Neural crest cell (in vitro differentiated cells): ENCODE results near the gene INTS7. TPM values are rescaled to one million over a fixed set of nuclear protein-coding genes. Genes with fewer than 3 reads are reported as not detected.
A peak's percentile ranks its signal among the peaks of the same experiment; 100 is the strongest.

Experiments used
- DNase-seq: peaks from one replicate; pipeline ENCODE4 v3.0.0; 2021; ENCODE audit warnings: low read depth, mixed read lengths, low spot score
- H3K27ac Mint-ChIP-seq: one replicate; pipeline ENCODE4 v1.8.0; 2021; ENCODE audit warnings: mild to moderate bottlenecking, mixed read lengths; ENCODE audit not compliant: unreplicated experiment
- H3K27me3 Mint-ChIP-seq: 2 replicates; pipeline ENCODE4 v1.8.0; 2021; ENCODE audit warnings: low read depth, mild to moderate bottlenecking, mixed read lengths
- H3K36me3 Mint-ChIP-seq: 2 replicates; pipeline ENCODE4 v1.8.0; 2021; ENCODE audit warnings: low read depth, mild to moderate bottlenecking, mixed read lengths
- H3K4me1 Mint-ChIP-seq: 2 replicates; pipeline ENCODE4 v1.8.0; 2021; ENCODE audit warnings: mixed read lengths
- H3K4me3 Mint-ChIP-seq: one replicate; pipeline ENCODE4 v1.8.0; 2021; ENCODE audit warnings: mild to moderate bottlenecking, mixed read lengths
- H3K9me3 Mint-ChIP-seq: 2 replicates; pipeline ENCODE4 v1.8.0; 2021; ENCODE audit warnings: mixed read lengths
- total RNA-seq: library from RNA; stranded (reverse); gene quantifications from 2 replicates; pipeline ENCODE4 v1.2.1, GENCODE V29; 2021
- TF ChIP-seq, protein P1 (sequence below): fragments of 200-600 bp; sonication (generic); conservative IDR thresholded peaks from 2 replicates; pipeline ENCODE4 v1.5.0; 2021; ENCODE audit warnings: antibody characterized with exemption, mild to moderate bottlenecking

Gene INTS7
- total RNA-seq, 1 donor from 2014 or later = 30.2 TPM

DNA sequence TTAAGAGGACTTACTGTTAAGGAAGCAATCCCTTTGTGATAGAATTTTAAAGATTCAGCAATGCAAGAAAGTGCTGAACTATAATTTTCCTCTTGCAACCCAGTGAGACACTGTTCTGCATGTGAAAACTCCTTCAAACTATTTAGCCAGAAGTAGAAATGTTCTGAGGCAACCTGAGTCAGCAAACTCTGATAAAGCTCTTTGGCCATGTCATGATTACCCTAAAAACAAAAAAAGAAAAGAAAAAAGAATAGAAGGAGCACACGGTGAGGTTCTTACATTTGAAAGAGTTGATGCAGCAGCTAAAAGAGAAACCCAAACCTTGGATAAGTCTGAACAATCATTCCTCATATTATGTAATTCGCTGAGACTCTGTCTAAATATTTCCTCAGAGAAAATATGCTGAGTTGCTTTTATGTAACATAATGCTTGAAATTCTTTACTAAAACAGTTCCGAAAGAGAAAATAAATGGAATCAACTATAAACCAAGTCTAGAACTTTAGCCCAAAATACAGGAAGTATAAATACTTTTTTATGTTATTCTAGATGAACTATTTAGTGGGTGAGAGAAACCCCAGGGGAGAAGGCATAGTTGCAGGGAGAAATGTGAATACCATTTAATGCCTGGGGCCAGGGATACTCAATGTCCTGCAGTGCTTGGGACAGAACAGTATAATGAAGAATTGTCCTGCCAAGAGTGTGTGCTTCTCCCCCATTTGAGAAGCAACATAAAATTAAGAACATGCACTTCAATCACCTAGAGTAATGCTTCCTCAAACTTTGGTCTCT is 60.0 kb downstream of the INTS7 start:
- Mint-ChIP-seq H3K27ac (peak overlapping the region; percentile 59), H3K4me1 (no peaks in the 10 kb centered on the region), H3K4me3 (no peak overlapping the region), H3K36me3 (peaks cover 2% of the 10 kb centered on the region), H3K27me3 (no peaks in the 10 kb centered on the region), H3K9me3 (no peaks in the 10 kb centered on the region)
- no peak for DNase-seq
- TF ChIP-seq, protein P1, sequence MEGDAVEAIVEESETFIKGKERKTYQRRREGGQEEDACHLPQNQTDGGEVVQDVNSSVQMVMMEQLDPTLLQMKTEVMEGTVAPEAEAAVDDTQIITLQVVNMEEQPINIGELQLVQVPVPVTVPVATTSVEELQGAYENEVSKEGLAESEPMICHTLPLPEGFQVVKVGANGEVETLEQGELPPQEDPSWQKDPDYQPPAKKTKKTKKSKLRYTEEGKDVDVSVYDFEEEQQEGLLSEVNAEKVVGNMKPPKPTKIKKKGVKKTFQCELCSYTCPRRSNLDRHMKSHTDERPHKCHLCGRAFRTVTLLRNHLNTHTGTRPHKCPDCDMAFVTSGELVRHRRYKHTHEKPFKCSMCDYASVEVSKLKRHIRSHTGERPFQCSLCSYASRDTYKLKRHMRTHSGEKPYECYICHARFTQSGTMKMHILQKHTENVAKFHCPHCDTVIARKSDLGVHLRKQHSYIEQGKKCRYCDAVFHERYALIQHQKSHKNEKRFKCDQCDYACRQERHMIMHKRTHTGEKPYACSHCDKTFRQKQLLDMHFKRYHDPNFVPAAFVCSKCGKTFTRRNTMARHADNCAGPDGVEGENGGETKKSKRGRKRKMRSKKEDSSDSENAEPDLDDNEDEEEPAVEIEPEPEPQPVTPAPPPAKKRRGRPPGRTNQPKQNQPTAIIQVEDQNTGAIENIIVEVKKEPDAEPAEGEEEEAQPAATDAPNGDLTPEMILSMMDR = no peak

DNA sequence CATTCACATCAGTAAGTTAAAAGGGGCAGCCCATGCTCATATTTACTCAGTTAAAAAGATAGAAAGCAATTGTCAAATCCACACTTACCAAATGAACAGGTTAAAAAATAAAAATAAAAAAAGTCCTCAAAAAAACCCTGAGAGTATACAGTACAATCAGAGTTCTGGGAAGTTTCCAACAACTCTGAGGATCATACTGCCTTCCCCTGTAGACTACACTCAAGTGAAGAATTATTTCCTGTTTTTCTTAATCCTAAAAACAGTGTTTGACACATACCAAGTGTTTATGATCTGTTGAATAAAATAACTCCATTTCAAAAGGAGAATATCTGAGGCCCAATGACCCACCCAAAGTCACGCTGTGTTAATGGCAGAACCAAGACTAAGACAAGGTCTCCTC is 61.8 kb downstream of the INTS7 start:
- TF ChIP-seq, protein P1 = no peak
- Mint-ChIP-seq H3K36me3 (peaks cover 5% of the 10 kb centered on the region), H3K27ac (peak overlapping the region; percentile 19), H3K4me3 (no peak overlapping the region), H3K9me3 (no peaks in the 10 kb centered on the region), H3K27me3 (no peaks in the 10 kb centered on the region), H3K4me1 (no peaks in the 10 kb centered on the region)
- no peak for DNase-seq

DNA sequence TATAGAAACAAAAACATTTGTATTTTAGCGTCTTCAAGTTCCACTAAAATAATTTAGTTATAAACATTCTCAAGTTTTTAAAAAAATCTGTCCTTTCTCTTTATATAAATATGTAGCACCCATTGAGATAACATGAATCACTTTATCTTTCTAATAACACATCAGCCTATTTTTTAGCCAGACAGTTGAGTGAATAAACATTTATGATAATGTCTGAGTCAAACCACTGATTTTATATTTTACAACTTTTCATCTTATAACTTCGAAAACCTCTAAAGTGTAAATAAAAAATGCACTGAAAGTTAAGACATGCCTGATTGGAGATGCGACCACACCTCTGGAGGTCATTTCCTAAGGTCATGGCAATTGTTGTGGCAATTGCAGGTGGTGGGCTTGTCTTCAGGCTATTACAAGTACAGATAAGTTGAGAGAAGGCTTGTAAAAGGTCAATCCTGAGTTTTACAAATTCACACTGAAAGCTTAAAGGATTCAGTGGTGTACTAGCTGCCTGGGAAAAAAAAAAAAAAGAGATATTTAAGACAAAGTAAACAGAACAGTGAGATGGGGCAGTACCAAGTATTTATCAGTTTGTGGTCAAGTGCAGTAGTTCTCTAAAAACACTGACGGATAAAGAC is 67.0 kb downstream of the INTS7 start:
- peaks cover 34% of the 10 kb centered on the region for H3K36me3 Mint-ChIP-seq
- H3K27ac Mint-ChIP-seq = peak overlapping the region; percentile 75
- TF ChIP-seq, protein P1 = no peak
- H3K4me1 Mint-ChIP-seq = no peaks in the 10 kb centered on the region
- DNase-seq = no peak
- H3K4me3 Mint-ChIP-seq = no peak overlapping the region
- no peaks in the 10 kb centered on the region for H3K27me3 Mint-ChIP-seq
- no peaks in the 10 kb centered on the region for H3K9me3 Mint-ChIP-seq

DNA sequence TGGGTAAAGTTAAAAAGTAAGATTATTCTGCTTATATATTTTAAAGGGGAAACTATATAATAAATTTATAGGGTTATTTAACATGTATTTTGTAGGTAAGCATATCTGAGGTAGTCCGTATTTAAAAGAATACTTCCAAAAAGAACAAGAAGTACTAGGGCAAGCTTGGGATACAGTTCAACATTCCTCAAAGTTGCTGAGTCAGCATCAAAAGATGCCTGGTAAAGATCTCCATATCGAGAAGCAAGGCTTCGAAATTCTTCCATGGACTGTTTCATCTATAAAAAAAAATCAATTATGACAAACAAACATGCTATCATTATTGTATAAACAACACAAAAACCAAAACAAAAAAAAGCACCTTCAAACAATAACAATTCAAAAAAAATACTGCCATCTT is 67.7 kb downstream of the INTS7 start:
- H3K27ac Mint-ChIP-seq = no peak overlapping the region
- TF ChIP-seq, protein P1 = no peak
- no peak for DNase-seq
- no peaks in the 10 kb centered on the region for H3K4me1 Mint-ChIP-seq
- H3K4me3 Mint-ChIP-seq = no peak overlapping the region
- peaks cover 40% of the 10 kb centered on the region for H3K36me3 Mint-ChIP-seq
- no peaks in the 10 kb centered on the region for H3K27me3 Mint-ChIP-seq
- H3K9me3 Mint-ChIP-seq = no peaks in the 10 kb centered on the region

DNA sequence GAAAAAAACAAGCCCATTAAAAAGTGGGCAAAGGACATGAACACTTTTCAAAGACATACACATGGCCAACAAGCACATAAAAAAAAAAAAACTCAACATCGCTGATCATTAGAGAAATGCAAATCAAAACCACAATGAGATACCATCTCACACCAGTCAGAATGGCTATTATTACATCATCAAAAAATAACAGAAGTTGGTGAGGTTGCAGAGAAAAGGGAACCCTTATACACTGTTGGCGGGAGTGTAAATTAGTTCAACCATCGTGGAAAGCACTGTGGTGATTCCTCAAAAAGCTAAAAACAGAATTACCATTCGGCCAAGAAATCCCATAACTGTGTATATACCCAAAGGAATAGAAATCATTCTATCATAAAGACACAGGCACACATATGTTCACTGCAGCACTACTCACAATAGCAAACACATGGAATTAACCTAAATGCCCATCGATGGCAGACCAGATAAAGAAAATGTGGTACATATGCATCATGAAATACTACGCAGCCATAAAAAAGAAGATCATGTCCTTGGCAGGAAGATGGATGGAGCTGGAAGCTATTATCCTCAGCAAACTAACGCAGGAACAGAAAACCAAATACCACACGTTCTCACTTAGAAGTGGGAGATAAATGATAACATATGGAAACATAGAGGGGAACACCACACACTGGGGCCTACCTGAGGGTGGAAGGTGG is 70.1 kb downstream of the INTS7 start:
- H3K4me1 Mint-ChIP-seq = no peaks in the 10 kb centered on the region
- H3K36me3 Mint-ChIP-seq = peaks cover 56% of the 10 kb centered on the region
- no peaks in the 10 kb centered on the region for H3K9me3 Mint-ChIP-seq
- TF ChIP-seq, protein P1 = no peak
- H3K4me3 Mint-ChIP-seq = no peak overlapping the region
- no peak for DNase-seq
- H3K27ac Mint-ChIP-seq = no peak overlapping the region
- H3K27me3 Mint-ChIP-seq = no peaks in the 10 kb centered on the region
